GM19397 (cell line): ENCODE results near the gene HMGCS2.
"Not testable (repeated sequence)": the region's sequence is repeated elsewhere in the genome, so short reads cannot be mapped to it uniquely, and the experiment has no call there.

ENCODE experiments used
- ATAC-seq: cut with Tn5 transposase; IDR thresholded peaks from one replicate; pipeline ENCODE4 v1.9.1; 2021; ENCODE audit warnings: mild to moderate bottlenecking, moderate library complexity; ENCODE audit not compliant: unreplicated experiment

The HMGCS2 gene

DNA sequence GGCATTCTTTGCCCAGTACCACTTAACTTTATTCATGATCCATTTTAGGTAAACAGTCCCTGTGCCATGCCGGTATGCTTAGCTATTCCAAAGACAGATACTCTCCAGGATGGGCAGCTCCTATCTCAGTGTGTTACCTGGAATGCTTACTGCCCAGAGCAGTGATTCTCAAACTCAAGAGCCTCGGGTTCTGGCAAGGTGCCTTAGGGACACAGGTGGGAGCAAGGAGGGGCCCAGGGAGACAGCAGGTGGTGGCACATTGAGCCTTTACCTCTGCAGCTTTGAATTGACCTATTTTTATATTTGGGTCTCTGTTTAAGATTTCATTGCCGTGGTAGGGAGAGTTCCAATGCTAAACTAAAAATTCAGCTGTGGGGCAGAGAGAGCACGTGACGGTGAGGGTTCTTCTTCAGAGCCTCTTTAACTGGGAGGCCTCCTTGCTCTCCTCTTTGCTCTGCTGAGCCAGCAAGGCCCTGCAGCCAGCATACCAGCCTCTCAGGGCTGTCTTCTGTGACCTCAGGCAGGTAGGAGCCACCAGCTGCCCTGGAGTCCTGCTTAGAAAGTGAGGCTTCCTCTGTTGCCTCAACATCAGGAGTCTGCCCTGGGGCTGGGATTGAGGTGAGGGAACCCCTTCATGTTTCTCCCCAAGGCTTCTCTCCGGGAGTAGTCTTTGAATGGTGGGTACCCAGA is 36.8 kb downstream of the HMGCS2 start:
- no peak for ATAC-seq

DNA sequence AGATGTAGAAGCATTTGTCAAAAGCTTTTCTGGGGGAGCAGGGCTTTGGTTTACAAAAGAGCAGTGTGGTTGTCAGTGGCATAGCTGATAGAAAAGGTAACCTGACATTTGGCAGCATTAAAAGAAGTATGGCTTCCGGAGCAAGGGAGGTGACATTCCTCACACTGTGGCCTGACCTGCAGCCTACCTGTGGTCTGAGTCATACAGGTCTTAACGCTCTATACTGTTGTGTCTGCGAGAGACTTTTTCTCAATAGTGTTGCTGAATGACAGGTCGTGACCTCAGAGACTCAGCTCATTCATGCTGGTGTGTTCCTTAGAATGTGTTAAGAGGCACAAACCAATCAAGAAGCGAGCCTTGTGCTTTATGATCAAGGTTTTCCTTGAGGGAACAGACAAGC is 37.6 kb downstream of the HMGCS2 start:
- ATAC-seq, result no peak

DNA sequence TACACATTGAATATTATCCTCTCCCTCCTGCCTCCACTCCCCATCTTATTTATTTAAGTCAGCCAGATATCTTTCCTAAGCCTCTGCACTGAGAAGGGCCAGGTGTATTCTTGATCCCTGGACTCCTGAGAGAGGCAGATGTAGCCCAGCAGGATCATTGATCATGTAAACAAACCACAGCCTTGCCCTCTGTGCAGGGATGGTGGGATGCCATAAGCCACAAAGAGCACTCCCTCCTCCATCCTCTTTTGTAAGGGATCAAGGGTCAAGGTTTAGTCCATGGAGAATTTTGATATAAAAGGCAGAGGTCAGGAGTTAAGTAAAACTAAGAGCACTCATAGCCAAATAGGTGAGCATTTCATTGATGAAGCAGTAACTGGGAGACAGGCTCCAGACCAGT is 39.7 kb downstream of the HMGCS2 start:
- no peak for ATAC-seq

DNA sequence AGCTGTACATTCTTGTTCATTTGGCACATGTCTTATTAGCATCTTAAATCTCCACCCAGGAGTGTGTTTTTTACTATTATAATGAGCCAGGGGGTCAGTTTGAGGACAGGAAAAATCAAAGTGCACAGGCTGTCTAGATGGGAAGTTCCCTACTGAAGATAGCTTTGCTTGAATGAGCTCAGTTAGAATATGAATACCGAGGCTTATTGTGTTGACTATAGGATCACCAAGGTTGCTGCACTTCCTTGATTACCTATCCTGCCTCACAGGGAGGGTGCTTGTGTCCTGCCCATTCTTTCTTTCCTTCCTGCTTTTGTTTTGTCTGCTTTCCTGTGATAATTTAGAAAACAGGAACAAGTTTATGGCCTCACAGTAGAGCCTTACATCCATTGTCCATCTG is 40.7 kb downstream of the HMGCS2 start:
- no peak for ATAC-seq

DNA sequence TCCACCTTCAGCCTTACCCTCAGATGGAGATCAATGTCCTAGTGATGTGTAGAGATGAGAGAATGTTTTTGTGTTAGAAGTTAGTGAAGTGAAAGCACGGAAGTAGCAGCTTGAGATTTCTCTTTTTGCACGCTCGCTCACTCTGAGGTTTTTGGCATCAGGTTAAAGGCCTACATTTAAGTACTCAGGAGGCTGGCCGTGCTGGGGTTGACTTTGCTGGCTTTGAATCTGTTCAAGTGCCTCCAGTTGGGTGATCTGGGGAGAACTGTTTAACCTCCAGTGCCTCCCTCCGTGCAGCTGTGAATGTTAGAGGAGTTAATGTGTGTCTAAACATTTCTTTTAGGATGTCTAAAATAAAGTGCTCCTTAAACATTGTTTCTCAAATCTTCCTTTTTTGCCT is 43.1 kb downstream of the HMGCS2 start:
- ATAC-seq, result no peak

DNA sequence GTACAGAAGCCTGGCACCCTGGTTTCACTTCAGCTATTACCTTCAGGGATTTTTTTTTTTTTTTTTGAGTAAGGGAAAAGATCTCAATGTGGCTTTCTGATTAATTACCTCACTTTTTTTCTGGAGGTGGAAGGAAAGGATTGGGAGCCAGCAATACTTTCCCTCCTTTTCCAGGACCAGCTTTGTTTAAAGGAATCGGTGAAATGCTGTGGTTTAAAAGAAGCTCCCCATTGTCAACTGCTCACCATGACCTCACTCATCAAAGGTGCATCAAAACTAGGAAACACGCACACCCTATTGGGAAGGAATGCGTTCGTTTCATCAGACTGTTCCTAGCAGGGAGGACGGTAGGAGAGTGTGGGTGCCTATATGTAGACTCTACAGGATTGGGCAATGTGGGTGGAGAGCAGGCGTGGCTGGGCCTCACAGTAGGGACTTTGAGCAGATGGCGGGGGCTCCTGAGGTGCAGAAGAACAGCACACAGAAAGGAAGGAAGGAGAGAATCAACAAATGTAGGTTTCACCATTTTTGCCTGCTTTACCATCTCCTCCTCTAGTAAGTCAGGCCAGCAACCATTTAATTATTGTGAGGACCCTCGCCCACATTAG is 44.0 kb downstream of the HMGCS2 start:
- no peak for ATAC-seq

DNA sequence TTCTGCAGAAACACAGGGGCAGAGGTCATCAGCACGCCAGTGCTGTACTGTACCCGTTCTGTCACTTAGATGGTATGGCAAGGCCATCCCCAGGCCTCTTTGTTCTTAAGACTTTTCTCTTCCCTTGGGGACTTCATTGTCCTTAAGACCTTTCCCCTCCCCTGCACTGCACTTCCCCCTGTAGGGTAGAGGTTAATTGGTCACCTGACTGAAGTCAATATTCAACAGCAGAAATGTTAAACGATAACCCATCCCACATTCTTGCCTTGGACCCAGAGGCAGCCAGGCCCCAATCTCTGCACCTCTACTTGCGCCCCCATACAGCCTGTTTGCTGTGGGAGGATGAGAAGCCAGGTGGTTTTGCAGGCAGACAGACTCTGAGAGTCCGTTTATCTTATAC is 46.8 kb downstream of the HMGCS2 start:
- ATAC-seq, result no peak

DNA sequence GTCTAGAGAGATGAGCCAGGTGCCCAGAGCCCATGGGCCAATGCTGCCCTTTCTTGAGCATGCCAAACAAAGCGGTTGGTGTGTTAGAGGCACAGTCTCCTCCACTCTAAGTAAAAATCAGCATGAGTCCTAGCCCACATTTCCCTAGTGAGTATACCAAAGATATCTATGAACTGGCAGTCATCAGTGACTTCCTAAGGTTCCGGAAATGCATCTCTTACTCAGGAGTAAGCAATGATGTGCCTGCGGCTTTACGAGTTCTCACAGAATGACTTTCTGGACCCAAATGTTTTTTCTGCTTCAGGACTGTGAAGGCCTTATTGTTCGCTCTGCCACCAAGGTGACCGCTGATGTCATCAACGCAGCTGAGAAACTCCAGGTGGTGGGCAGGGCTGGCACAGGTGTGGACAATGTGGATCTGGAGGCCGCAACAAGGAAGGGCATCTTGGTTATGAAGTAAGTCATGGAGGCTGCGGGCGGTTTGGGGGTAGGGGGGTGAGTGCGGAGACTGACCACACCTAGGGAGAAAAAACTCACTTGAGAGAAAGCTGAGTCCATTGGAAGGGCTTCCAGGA is 47.8 kb downstream of the HMGCS2 start:
- no peak for ATAC-seq

DNA sequence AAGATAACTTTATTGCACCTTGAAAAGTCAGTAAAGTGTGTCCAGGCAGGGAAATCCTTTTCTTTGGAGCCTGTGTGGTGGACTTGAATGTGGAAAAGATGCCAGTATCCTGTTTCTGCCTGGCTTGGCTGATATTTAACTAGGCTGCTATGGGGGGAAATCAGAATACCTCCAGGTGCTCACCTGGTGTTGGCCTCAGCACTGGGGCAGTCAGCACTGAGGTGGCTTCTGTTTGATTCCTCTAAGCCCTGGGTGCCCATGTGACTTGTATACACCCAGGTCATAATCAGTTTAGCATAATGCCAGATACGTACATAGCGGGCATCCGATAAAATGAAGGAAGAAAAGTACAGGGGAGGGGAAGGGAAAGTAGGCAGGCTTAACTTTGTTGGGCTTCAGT is 49.7 kb downstream of the HMGCS2 start:
- no peak for ATAC-seq

DNA sequence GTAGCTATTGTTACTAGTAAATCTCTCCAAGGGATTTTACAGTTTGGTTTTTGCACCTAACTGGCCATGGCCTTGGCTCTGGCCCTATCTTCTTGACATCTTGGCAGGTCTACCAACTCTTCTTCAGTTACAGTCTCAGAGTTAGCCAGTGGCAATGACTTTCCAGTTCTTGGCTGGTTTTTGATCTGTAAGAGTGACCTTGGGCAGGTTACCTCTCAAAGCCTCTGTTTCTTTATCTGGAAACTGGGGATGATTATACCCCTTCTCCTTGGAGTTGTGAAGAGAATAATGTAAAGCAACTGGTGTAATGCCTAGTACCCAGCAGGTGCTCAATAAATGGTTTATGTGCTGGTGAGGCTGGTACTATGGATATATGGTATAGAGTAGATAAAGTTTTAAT is 50.3 kb downstream of the HMGCS2 start:
- ATAC-seq, result no peak

DNA sequence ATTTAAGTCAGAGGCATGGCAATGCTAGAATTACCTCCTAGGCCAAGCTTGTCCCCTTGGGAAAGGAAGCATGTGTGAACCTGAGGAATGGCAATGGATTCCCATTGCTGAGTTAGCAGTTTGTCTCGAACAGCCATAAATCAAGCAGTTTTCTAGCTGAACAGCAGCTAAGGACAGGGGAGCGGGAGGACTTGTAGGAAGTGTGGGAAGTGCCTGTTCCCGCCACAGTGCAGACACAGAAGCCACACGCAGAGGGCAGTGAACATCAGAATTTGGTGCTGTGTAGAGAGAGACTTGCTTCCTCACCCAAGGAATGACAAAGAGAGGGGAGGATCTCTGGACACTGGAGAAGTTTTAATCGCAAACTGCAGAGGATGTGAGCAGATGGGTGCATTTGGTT is 53.2 kb downstream of the HMGCS2 start:
- ATAC-seq, result no peak

DNA sequence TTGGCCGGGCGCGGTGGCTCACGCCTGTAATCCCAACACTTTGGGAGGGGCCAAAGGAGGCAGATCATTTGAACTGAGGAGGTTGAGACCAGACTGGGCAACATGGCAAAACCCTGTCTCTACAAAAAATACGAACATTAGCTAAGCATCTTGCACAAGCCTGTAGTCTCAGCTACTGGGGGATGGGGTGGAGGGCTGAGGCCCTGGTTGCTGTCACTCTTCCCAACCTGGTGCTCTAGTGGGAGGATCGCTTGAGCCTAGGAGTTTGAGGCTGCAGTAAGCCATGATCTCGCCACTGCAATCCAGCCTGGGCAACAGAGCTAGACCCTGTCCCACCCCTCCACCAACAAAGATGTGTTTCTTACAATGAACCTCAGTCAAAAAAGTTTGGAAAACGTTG is 54.1 kb downstream of the HMGCS2 start:
- no peak for ATAC-seq

DNA sequence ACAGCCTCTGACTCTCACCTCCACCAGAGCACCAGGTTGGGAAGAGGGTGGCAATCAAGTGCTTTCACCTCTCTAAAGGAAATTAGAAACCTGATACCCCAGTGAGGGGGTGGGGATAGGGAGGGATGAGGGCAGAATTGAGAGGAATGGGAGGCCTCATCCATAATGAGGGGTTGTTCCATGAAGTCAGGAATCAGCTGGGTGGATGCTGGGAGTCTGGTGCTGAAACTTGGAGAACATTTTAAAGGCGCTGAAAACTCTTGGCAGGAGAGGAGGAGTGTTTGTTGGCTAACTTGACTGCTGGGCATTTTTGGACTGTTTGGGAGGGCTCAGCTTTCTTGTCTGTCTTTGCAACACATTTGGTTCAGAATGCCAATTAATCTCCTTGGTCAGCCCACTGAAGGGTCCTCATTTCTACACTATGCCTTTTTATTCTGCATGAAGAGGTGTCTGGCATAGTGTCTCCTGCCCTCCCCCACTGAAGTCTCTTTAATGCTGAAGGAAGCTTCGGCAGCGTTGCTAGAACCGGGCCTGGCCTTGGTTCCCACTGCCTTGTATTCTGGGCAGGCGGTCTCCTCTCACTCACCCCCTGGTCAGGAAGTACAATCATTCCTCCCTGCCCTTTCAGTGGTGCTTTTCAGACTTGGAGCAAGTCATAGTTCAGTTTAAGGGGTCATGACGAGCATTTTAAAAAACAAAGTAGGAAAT is 54.8 kb downstream of the HMGCS2 start:
- no peak for ATAC-seq

DNA sequence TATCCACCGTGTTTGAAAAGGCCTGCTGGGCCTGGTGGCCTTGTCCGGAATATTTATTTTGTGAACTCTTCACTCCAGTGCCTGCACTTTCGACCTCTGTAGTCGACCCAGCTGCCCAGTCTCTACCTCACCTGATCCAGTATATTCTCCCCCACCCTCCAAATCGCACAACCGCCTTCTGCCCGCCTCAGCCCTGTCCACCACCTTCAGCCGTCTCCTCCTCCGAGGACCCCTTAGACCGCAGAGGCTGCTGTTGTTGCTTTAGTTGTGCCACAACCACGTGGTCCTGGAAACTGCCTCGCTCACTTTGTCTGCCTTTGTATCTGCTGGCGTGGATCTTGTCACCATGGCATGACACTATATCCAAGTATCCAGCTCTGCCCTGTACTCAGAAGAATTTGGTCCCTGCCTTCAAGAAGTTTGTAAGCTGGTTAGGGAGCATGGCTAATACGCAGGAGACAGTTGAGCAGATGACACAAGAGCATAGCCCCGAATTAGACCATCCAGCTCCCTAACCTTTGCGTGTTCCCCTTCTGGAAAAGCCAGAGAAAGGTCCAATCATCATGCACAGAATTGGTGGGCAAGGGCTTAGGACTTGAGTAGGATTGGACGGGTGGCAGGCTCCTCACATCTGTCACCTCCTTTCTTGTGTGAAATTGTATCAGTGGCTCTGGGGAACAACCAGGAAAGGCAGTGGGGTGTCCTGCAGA is 55.5 kb downstream of the HMGCS2 start:
- ATAC-seq, result no peak

DNA sequence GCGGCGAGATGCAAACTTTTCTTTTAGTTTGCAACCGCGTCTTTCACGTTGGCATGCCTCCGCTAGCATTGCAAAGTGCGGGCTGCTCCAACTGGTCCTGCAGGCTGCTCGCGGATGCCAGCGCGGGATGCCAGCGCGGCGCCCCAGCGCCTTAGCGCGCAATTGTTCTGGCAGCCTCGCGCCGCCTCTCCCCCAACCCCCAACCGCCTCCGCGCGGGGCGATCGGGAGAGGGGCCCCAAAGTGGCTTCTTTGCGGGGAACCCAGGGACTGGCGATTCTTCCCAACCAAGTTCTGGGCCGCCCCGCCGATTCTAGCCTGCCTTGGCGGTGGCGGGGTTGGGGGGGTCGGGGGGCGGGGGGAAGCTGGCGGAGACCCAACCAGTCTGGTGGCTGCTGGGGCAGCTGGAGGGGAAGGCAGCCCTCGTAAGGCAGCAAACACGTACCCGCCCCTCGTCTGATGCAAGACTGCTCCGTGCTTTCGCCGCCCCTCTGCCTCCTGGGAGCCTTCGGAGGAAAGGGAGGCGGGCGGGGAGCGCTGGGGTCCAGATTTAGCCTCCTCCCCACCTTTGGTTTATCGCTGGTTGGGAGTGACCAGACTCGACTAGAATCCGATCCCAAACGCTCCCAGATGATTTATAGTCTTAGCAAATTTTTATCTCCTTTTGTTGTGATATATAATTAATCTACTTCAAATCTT is 56.2 kb downstream of the HMGCS2 start:
- ATAC-seq, result peak; percentile 43

DNA sequence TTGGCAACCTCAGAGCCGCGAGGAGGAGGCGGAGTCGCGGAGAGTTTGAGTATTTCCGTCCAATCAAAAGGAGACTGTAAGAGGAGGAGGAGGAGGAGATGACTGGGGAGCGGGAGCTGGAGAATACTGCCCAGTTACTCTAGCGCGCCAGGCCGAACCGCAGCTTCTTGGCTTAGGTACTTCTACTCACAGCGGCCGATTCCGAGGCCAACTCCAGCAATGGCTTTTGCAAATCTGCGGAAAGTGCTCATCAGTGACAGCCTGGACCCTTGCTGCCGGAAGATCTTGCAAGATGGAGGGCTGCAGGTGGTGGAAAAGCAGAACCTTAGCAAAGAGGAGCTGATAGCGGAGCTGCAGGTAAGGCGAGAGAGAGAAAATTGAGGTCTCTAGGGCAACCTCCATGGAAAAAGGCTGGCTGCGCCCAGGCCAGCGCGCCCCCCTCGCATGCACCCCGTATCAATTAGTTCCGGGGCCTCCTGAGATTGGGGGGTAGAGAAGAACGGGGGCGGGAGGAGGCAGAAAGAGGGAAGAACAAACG is 56.8 kb downstream of the HMGCS2 start, which contains the start of gene PHGDH:
Gene PHGDH (plus strand): TSS at position 131 of the 538 bp plus-strand sequence. CDS start 89 bp downstream, at position 220.
- peak; percentile 84 for ATAC-seq

DNA sequence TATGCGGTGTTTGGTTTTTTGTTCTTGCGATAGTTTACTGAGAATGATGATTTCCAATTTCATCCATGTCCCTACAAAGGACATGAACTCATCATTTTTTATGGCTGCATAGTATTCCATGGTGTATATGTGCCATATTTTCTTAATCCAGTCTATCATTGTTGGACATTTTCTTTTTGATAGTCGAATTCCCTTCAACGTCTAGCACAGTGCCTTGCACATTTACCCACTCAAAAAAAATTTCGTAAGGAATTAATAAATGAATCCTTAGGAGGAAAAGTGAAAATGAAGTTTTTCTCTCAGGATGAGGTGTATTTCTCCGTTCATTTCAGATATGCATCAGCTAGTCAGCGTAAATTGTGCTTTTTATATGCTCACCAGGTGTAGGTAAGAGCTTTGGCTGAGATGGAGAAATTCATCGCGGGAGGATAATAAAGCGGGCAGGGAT is 57.3 kb downstream of the HMGCS2 start:
- not testable (repeated sequence) for ATAC-seq

DNA sequence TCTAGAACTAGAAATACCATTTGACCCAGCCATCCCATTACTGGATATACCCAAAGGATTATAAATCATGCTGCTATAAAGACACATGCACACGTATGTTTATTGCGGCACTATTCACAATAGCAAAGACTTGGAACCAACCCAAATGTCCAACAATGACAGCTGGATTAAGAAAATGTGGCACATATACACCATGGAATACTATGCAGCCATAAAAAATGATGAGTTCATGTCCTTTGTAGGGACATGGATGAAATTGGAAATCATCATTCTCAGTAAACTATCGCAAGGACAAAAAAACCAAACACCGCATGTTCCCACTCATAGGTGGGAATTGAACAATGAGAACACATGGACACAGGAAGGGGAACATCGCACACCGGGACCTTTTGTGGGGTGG is 62.1 kb downstream of the HMGCS2 start:
- ATAC-seq, result not testable (repeated sequence)

DNA sequence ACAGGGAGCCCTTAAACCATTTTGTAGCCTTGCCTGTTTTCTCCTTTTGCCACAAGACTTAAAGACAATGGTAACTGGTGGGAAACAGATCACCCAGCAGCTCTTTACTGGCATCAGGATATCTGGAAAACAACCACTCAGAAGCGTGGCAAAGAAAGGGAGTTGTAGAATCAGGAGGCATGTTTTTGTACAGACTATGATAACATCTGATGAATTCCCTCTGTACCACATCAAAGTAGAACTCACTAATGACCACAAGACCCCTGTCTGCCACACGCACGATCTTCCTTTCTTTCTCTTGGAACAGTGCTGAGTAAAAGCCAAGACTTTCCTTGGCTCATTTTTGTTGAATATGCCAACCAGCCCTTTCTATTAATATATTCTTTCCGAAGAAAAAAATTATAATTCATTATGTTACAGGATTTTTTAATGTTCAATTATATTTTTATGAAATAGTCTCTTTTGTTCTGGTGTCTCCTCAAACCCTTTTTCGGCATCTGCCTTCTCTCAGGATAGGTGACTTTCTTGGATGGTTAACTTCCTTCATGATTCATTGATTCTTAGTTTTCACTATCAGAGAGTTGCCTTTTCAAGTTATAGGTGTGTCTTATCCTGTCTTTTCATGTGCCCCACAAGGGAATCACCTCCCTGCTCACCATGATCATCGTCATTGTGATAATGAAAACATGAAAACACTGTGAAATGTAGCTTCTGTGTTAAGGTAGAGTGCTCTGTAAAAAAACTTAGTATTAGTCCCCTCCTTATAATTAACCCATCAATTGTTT is 64.8 kb downstream of the HMGCS2 start:
- ATAC-seq, result no peak
